SK-N-SH treated with all-trans-retinoic acid at 6 μM for 48 hours (cell line): ENCODE measurements around the gene PSMA2.

Experiments used
- ATAC-seq: fragments of 200-7000 bp; cut with Tn5 transposase; 3 replicates; pipeline ENCODE4 v1.9.1; 2020; ENCODE audit warnings: mild to moderate bottlenecking, moderate library complexity
- ARNTL ChIP-seq: fragments of 450-650 bp; formaldehyde crosslinking; IDR thresholded peaks from 2 replicates; pipeline ENCODE4 v1.5.0; 2020; ENCODE audit warnings: low read depth, mild to moderate bottlenecking, moderate library complexity, borderline replicate concordance
- CSDC2 ChIP-seq: fragments of 250-450 bp; sonication (Bioruptor Pico); IDR thresholded peaks from 2 replicates; pipeline ENCODE4 v1.5.0; 2020; ENCODE audit warnings: mild to moderate bottlenecking, moderate library complexity
- GLIS3 ChIP-seq: fragments of 250-450 bp; sonication (Bioruptor Pico); IDR thresholded peaks from 2 replicates; pipeline ENCODE4 v1.5.0; 2020; ENCODE audit warnings: mild to moderate bottlenecking, moderate library complexity
- ISL1 ChIP-seq: fragments of 250-450 bp; sonication (Bioruptor Pico); IDR thresholded peaks from 2 replicates; pipeline ENCODE4 v2.1.2; 2022; ENCODE audit warnings: mild to moderate bottlenecking, moderate library complexity
- OSR1 ChIP-seq: fragments of 250-450 bp; sonication (Bioruptor Pico); IDR thresholded peaks from 2 replicates; pipeline ENCODE4 v1.8.0; 2022; ENCODE audit warnings: moderate library complexity, mild to moderate bottlenecking, inconsistent platforms
- PPARA ChIP-seq: fragments of 250-450 bp; sonication (Bioruptor Pico); IDR thresholded peaks from 2 replicates; pipeline ENCODE4 v1.5.0; 2020; ENCODE audit warnings: mild to moderate bottlenecking, borderline replicate concordance
- RARB ChIP-seq: fragments of 250-450 bp; sonication (Bioruptor Pico); IDR thresholded peaks from 2 replicates; pipeline ENCODE4 v1.8.0; 2021; ENCODE audit warnings: mild to moderate bottlenecking, moderate library complexity
- SNAI2 ChIP-seq: fragments of 250-450 bp; sonication (Bioruptor Pico); IDR thresholded peaks from 2 replicates; pipeline ENCODE4 v1.5.0; 2020; ENCODE audit warnings: mild to moderate bottlenecking, moderate library complexity
- TCF4 ChIP-seq: fragments of 250-450 bp; sonication (Bioruptor Pico); IDR thresholded peaks from 2 replicates; pipeline ENCODE4 v1.8.0; 2021; ENCODE audit warnings: mild to moderate bottlenecking, moderate library complexity, borderline replicate concordance
- TOX ChIP-seq: fragments of 250-450 bp; sonication (Bioruptor Pico); IDR thresholded peaks from 2 replicates; pipeline ENCODE4 v1.8.0; 2021; ENCODE audit warnings: mild to moderate bottlenecking, moderate library complexity, borderline replicate concordance
- ZC3H10 ChIP-seq: fragments of 250-450 bp; sonication (Bioruptor Pico); IDR thresholded peaks from 2 replicates; pipeline ENCODE4 v1.5.1; 2021; ENCODE audit warnings: mild to moderate bottlenecking, moderate library complexity
- ZFP3 ChIP-seq: fragments of 250-450 bp; sonication (Bioruptor Pico); IDR thresholded peaks from 2 replicates; pipeline ENCODE4 v1.5.0; 2020; ENCODE audit warnings: mild to moderate bottlenecking, moderate library complexity
- ZNF565 ChIP-seq: fragments of 450-650 bp; formaldehyde crosslinking; conservative IDR thresholded peaks from 2 replicates; pipeline ENCODE4 v1.5.0; 2020; ENCODE audit warnings: low read depth, mild to moderate bottlenecking, moderate library complexity
- ZNF8 ChIP-seq: fragments of 450-650 bp; formaldehyde crosslinking; IDR thresholded peaks from 2 replicates; pipeline ENCODE4 v1.5.0; 2020; ENCODE audit warnings: mild to moderate bottlenecking, moderate library complexity
- TF ChIP-seq, protein P1 (sequence below): fragments of 250-450 bp; sonication (Bioruptor Pico); IDR thresholded peaks from 2 replicates; pipeline ENCODE4 v1.8.0; 2020; ENCODE audit warnings: mild to moderate bottlenecking, moderate library complexity, borderline replicate concordance
- TF ChIP-seq, protein P2 (sequence below): fragments of 250-450 bp; sonication (Bioruptor Pico); IDR thresholded peaks from 2 replicates; pipeline ENCODE4 v1.8.0; 2021; ENCODE audit warnings: low read depth, mild to moderate bottlenecking, moderate library complexity, borderline replicate concordance
- TF ChIP-seq, protein P3 (sequence below): fragments of 250-450 bp; sonication (Bioruptor Pico); IDR thresholded peaks from 2 replicates; pipeline ENCODE4 v1.5.1; 2021; ENCODE audit warnings: mild to moderate bottlenecking, moderate library complexity
- TF ChIP-seq, protein P4 (sequence below): fragments of 250-450 bp; sonication (Bioruptor Pico); IDR thresholded peaks from 2 replicates; pipeline ENCODE4 v1.5.0; 2020; ENCODE audit warnings: mild to moderate bottlenecking, moderate library complexity
- TF ChIP-seq, protein P5 (sequence below): fragments of 250-450 bp; sonication (Bioruptor Pico); IDR thresholded peaks from 2 replicates; pipeline ENCODE4 v1.5.1; 2020; ENCODE audit warnings: low read depth, mild to moderate bottlenecking, moderate library complexity

Gene PSMA2

DNA sequence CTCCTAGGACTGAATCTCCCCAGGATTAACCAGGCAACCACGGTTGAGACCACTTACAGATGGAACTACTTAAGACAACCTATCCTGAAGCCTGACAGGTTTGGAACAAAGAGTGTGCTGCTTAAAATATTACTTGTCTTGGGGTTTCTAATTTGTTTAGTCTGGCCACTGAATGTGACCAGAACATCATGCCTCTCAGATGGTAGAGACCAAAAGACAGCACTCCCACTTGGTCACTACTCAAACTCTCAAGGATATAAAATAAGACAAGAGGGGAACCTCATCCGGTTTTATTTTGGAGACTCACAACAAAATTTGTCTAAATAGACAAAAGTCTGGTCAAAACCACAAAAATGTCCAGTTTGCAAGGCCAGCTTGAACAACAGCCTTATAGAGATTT is 15.5 kb upstream of the PSMA2 start (continued):
- TF ChIP-seq, protein P1, sequence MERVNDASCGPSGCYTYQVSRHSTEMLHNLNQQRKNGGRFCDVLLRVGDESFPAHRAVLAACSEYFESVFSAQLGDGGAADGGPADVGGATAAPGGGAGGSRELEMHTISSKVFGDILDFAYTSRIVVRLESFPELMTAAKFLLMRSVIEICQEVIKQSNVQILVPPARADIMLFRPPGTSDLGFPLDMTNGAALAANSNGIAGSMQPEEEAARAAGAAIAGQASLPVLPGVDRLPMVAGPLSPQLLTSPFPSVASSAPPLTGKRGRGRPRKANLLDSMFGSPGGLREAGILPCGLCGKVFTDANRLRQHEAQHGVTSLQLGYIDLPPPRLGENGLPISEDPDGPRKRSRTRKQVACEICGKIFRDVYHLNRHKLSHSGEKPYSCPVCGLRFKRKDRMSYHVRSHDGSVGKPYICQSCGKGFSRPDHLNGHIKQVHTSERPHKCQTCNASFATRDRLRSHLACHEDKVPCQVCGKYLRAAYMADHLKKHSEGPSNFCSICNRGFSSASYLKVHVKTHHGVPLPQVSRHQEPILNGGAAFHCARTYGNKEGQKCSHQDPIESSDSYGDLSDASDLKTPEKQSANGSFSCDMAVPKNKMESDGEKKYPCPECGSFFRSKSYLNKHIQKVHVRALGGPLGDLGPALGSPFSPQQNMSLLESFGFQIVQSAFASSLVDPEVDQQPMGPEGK (CRISPR knock-in tag) = no peak
- TF ChIP-seq GLIS3 (CRISPR knock-in tag) (no peak), ZC3H10 (CRISPR knock-in tag) (no peak), TOX (CRISPR knock-in tag) (no peak)
- TF ChIP-seq, protein P2, sequence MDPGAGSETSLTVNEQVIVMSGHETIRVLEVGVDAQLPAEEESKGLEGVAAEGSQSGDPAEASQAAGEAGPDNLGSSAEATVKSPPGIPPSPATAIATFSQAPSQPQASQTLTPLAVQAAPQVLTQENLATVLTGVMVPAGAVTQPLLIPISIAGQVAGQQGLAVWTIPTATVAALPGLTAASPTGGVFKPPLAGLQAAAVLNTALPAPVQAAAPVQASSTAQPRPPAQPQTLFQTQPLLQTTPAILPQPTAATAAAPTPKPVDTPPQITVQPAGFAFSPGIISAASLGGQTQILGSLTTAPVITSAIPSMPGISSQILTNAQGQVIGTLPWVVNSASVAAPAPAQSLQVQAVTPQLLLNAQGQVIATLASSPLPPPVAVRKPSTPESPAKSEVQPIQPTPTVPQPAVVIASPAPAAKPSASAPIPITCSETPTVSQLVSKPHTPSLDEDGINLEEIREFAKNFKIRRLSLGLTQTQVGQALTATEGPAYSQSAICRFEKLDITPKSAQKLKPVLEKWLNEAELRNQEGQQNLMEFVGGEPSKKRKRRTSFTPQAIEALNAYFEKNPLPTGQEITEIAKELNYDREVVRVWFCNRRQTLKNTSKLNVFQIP (CRISPR knock-in tag) = no peak

DNA sequence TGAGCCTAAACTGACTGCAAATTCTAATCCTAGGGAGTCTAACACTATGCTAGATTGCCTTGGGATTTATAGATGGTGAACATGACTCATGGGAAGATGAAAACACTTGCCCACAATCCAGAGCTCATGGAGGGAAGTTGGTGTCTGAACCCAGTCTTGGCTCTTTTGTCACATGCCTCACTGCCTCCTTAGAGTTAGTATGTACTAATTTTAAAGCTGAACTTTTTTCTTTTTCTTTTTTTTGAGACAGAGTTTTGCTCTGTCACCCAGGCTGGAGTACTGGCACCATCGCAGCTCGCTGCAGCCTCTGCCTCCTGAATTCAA is 14.6 kb upstream of the PSMA2 start:
- TF ChIP-seq, protein P2 (CRISPR knock-in tag) = no peak
- no peak; the same call in 2 of the 3 replicates for ATAC-seq

DNA sequence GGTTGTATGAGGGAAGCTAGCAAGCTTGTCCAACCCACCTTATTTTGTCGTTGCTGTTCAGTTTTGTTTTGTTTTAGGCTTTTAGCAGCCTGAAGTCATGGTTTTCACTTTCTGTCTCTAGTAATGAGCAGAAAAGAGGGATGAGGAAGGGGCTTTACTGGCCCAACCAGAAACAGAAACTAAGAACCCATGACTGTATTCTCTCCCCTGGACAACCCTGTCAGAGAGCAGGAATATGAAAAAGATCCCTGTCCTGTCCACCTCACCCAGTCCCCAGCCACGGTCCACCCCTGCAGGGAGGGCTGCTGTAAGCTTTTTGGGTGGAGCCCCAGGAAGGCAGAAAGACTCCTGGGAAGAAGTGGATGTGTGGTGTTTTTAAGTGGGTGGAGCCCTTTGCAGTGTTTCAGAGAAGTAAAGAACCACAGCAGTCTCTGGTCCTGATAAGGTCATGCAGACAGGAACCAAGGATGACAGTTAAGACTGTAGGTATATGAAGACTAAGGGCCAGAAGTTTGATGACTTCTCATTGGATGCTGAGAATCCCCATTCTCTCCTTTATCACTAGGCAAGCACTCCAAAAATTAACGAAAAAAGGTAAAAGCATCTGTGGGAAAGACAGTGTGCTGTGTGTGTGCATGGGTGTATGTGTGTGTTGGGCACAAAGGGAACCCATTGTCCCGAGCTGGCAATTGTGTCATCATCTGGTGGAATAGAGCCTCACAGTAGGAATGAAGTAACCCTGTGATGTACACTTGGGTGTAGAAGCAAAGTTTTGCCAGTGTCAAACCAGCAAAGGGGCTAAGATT is 14.1 kb upstream of the PSMA2 start:
- ATAC-seq = peak; percentile 56
- TF ChIP-seq SNAI2 (CRISPR knock-in tag) (no peak), ISL1 (CRISPR knock-in tag) (no peak), GLIS3 (CRISPR knock-in tag) (no peak), TOX (CRISPR knock-in tag) (no peak), ZFP3 (CRISPR knock-in tag) (no peak), RARB (CRISPR knock-in tag) (no peak), PPARA (no peak), ARNTL (CRISPR knock-in tag) (no peak), ZNF8 (CRISPR knock-in tag) (no peak), CSDC2 (CRISPR knock-in tag) (no peak), ZNF565 (CRISPR knock-in tag) (no peak), OSR1 (CRISPR knock-in tag) (no peak), TCF4 (CRISPR knock-in tag) (no peak), ZC3H10 (CRISPR knock-in tag) (no peak)
- TF ChIP-seq, protein P3, sequence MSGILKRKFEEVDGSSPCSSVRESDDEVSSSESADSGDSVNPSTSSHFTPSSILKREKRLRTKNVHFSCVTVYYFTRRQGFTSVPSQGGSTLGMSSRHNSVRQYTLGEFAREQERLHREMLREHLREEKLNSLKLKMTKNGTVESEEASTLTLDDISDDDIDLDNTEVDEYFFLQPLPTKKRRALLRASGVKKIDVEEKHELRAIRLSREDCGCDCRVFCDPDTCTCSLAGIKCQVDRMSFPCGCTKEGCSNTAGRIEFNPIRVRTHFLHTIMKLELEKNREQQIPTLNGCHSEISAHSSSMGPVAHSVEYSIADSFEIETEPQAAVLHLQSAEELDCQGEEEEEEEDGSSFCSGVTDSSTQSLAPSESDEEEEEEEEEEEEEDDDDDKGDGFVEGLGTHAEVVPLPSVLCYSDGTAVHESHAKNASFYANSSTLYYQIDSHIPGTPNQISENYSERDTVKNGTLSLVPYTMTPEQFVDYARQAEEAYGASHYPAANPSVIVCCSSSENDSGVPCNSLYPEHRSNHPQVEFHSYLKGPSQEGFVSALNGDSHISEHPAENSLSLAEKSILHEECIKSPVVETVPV (CRISPR knock-in tag) = no peak
- TF ChIP-seq, protein P1 (CRISPR knock-in tag) = no peak
- TF ChIP-seq, protein P4, sequence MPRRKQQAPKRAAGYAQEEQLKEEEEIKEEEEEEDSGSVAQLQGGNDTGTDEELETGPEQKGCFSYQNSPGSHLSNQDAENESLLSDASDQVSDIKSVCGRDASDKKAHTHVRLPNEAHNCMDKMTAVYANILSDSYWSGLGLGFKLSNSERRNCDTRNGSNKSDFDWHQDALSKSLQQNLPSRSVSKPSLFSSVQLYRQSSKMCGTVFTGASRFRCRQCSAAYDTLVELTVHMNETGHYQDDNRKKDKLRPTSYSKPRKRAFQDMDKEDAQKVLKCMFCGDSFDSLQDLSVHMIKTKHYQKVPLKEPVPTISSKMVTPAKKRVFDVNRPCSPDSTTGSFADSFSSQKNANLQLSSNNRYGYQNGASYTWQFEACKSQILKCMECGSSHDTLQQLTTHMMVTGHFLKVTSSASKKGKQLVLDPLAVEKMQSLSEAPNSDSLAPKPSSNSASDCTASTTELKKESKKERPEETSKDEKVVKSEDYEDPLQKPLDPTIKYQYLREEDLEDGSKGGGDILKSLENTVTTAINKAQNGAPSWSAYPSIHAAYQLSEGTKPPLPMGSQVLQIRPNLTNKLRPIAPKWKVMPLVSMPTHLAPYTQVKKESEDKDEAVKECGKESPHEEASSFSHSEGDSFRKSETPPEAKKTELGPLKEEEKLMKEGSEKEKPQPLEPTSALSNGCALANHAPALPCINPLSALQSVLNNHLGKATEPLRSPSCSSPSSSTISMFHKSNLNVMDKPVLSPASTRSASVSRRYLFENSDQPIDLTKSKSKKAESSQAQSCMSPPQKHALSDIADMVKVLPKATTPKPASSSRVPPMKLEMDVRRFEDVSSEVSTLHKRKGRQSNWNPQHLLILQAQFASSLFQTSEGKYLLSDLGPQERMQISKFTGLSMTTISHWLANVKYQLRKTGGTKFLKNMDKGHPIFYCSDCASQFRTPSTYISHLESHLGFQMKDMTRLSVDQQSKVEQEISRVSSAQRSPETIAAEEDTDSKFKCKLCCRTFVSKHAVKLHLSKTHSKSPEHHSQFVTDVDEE (CRISPR knock-in tag) = no peak
- TF ChIP-seq, protein P5, sequence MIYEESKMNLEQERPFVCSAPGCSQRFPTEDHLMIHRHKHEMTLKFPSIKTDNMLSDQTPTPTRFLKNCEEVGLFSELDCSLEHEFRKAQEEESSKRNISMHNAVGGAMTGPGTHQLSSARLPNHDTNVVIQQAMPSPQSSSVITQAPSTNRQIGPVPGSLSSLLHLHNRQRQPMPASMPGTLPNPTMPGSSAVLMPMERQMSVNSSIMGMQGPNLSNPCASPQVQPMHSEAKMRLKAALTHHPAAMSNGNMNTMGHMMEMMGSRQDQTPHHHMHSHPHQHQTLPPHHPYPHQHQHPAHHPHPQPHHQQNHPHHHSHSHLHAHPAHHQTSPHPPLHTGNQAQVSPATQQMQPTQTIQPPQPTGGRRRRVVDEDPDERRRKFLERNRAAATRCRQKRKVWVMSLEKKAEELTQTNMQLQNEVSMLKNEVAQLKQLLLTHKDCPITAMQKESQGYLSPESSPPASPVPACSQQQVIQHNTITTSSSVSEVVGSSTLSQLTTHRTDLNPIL (CRISPR knock-in tag) = no peak
- TF ChIP-seq, protein P2 (CRISPR knock-in tag) = no peak
